DND-41 (cell line): ENCODE data around the gene UMPS.

Source experiments
- EZH2 ChIP-seq: IDR thresholded peaks from 3 replicates; pipeline ENCODE4 v1.6.1; 2012; ENCODE audit warnings: borderline replicate concordance, low read depth, mild to moderate bottlenecking, moderate library complexity, low read length, inconsistent platforms; ENCODE audit not compliant: severe bottlenecking
- TF ChIP-seq, protein P1 (sequence below): IDR thresholded peaks from 2 replicates; pipeline ENCODE4 v1.5.1; 2012; ENCODE audit warnings: borderline replicate concordance, low read length, moderate library complexity, mild to moderate bottlenecking; ENCODE audit not compliant: poor library complexity, severe bottlenecking; ENCODE audit errors: extremely low read depth

DNA sequence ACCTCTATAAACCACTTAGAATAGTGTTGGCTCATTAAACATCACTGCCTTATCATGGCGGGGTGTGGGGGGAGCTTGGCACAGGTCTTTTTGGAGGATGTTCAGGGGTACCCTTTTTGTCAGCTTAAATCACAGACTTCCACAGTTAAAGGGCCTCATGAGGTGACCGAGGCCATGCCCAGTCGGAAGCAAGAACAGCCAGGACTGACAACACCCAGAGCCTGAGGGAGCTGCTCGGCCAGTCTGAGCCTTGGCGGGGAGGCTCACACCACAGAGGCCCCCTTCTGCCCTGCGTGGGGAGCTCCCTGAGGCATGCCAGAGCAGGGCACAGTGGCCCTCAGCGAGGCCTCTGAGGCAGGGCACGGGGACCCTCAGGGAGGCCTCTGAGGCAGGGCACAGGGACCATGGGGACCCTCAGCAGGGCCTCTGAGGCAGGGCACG is 49.5 kb downstream of the UMPS start:
- TF ChIP-seq, protein P1, sequence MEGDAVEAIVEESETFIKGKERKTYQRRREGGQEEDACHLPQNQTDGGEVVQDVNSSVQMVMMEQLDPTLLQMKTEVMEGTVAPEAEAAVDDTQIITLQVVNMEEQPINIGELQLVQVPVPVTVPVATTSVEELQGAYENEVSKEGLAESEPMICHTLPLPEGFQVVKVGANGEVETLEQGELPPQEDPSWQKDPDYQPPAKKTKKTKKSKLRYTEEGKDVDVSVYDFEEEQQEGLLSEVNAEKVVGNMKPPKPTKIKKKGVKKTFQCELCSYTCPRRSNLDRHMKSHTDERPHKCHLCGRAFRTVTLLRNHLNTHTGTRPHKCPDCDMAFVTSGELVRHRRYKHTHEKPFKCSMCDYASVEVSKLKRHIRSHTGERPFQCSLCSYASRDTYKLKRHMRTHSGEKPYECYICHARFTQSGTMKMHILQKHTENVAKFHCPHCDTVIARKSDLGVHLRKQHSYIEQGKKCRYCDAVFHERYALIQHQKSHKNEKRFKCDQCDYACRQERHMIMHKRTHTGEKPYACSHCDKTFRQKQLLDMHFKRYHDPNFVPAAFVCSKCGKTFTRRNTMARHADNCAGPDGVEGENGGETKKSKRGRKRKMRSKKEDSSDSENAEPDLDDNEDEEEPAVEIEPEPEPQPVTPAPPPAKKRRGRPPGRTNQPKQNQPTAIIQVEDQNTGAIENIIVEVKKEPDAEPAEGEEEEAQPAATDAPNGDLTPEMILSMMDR: no peak
- TF ChIP-seq EZH2: no peak
